ENCODE results near the gene PPP5C.

The PPP5C gene

GRCh38 chr19:46346821-46347571, at the start of gene PPP5C:
PPP5C (plus strand) TSS chr19:46347087; CDS start chr19:46347097, 10 bp downstream.
- peak within 1 kb of the TSS; percentile 98 for H3K9ac ChIP-seq (ENCODE audit: low read length)
- no peaks in the 10 kb centered on the region for H3K9me3 ChIP-seq (ENCODE audit: control insufficient read depth, insufficient read depth, low read depth, low read length)
- peak within 1 kb of the TSS; percentile 95 for H3K27ac ChIP-seq (ENCODE audit: low read depth, low read length)
- H3K27me3 ChIP-seq (ENCODE audit: control insufficient read depth, insufficient read depth, low read length) = no peaks in the 10 kb centered on the region
- peak within 1 kb of the TSS; percentile 95 for H3K4me3 ChIP-seq (ENCODE audit: low read depth, low read length)
- peaks cover 11% of the 10 kb centered on the region for H3K36me3 ChIP-seq (ENCODE audit: control insufficient read depth, insufficient read depth, low read length)
- peaks cover 34% of the 10 kb centered on the region for H3K4me1 ChIP-seq (ENCODE audit: control insufficient read depth, insufficient read depth, low read length)

- Histone ChIP-seq H3K27ac (ENCODE audit: low read depth, low read length) (no peak overlapping the region), H3K27me3 (ENCODE audit: control insufficient read depth, insufficient read depth, low read length) (peaks cover 11% of the 10 kb centered on the region), H3K4me1 (ENCODE audit: control insufficient read depth, insufficient read depth, low read length) (peaks cover 36% of the 10 kb centered on the region), H3K4me3 (ENCODE audit: low read depth, low read length) (peak overlapping the region; percentile 74), H3K9ac (ENCODE audit: low read length) (no peak overlapping the region), H3K9me3 (ENCODE audit: control insufficient read depth, insufficient read depth, low read depth, low read length) (no peaks in the 10 kb centered on the region), H3K36me3 (ENCODE audit: control insufficient read depth, insufficient read depth, low read length) (no peaks in the 10 kb centered on the region)
These were observed 49.0 kb upstream of the PPP5C start for GRCh38 chr19:46297700-46298478.

GRCh38 chr19:46298479-46299003, 48.3 kb upstream of the PPP5C start:
- H3K27me3 ChIP-seq (ENCODE audit: control insufficient read depth, insufficient read depth, low read length) = peaks cover 11% of the 10 kb centered on the region
- no peak overlapping the region for H3K4me3 ChIP-seq (ENCODE audit: low read depth, low read length)
- H3K27ac ChIP-seq (ENCODE audit: low read depth, low read length) = no peak overlapping the region
- no peaks in the 10 kb centered on the region for H3K36me3 ChIP-seq (ENCODE audit: control insufficient read depth, insufficient read depth, low read length)
- H3K4me1 ChIP-seq (ENCODE audit: control insufficient read depth, insufficient read depth, low read length) = peaks cover 42% of the 10 kb centered on the region
- H3K9ac ChIP-seq (ENCODE audit: low read length) = no peak overlapping the region
- no peaks in the 10 kb centered on the region for H3K9me3 ChIP-seq (ENCODE audit: control insufficient read depth, insufficient read depth, low read depth, low read length)

GRCh38 chr19:46299004-46299509, 47.8 kb upstream of the PPP5C start:
- Histone ChIP-seq H3K9ac (ENCODE audit: low read length) (no peak overlapping the region), H3K27ac (ENCODE audit: low read depth, low read length) (no peak overlapping the region), H3K4me3 (ENCODE audit: low read depth, low read length) (no peak overlapping the region), H3K36me3 (ENCODE audit: control insufficient read depth, insufficient read depth, low read length) (no peaks in the 10 kb centered on the region), H3K4me1 (ENCODE audit: control insufficient read depth, insufficient read depth, low read length) (peaks cover 46% of the 10 kb centered on the region), H3K9me3 (ENCODE audit: control insufficient read depth, insufficient read depth, low read depth, low read length) (no peaks in the 10 kb centered on the region), H3K27me3 (ENCODE audit: control insufficient read depth, insufficient read depth, low read length) (peaks cover 11% of the 10 kb centered on the region)

- Histone ChIP-seq H3K27ac (ENCODE audit: low read depth, low read length) (no peak overlapping the region), H3K27me3 (ENCODE audit: control insufficient read depth, insufficient read depth, low read length) (peaks cover 5% of the 10 kb centered on the region), H3K36me3 (ENCODE audit: control insufficient read depth, insufficient read depth, low read length) (no peaks in the 10 kb centered on the region; the same call in 1 of the 2 replicates), H3K4me3 (ENCODE audit: low read depth, low read length) (no peak overlapping the region), H3K9me3 (ENCODE audit: control insufficient read depth, insufficient read depth, low read depth, low read length) (no peaks in the 10 kb centered on the region), H3K9ac (ENCODE audit: low read length) (no peak overlapping the region), H3K4me1 (ENCODE audit: control insufficient read depth, insufficient read depth, low read length) (peaks cover 46% of the 10 kb centered on the region)
These were observed 47.2 kb upstream of the PPP5C start for GRCh38 chr19:46299695-46300094.

GRCh38 chr19:46303322-46303690, 43.6 kb upstream of the PPP5C start:
- Histone ChIP-seq H3K27ac (ENCODE audit: low read depth, low read length) (peak overlapping the region; percentile 76), H3K9me3 (ENCODE audit: control insufficient read depth, insufficient read depth, low read depth, low read length) (peaks cover 17% of the 10 kb centered on the region), H3K36me3 (ENCODE audit: control insufficient read depth, insufficient read depth, low read length) (peaks cover 30% of the 10 kb centered on the region), H3K4me3 (ENCODE audit: low read depth, low read length) (peak overlapping the region; percentile 51), H3K9ac (ENCODE audit: low read length) (peak overlapping the region; percentile 85), H3K4me1 (ENCODE audit: control insufficient read depth, insufficient read depth, low read length) (peaks cover 37% of the 10 kb centered on the region), H3K27me3 (ENCODE audit: control insufficient read depth, insufficient read depth, low read length) (no peaks in the 10 kb centered on the region)

GRCh38 chr19:46303691-46304397, 43.0 kb upstream of the PPP5C start:
- Histone ChIP-seq H3K27ac (ENCODE audit: low read depth, low read length) (peak overlapping the region; percentile 76), H3K9me3 (ENCODE audit: control insufficient read depth, insufficient read depth, low read depth, low read length) (peaks cover 17% of the 10 kb centered on the region), H3K4me1 (ENCODE audit: control insufficient read depth, insufficient read depth, low read length) (peaks cover 32% of the 10 kb centered on the region), H3K36me3 (ENCODE audit: control insufficient read depth, insufficient read depth, low read length) (peaks cover 33% of the 10 kb centered on the region), H3K27me3 (ENCODE audit: control insufficient read depth, insufficient read depth, low read length) (no peaks in the 10 kb centered on the region), H3K9ac (ENCODE audit: low read length) (peak overlapping the region; percentile 85), H3K4me3 (ENCODE audit: low read depth, low read length) (peak overlapping the region; percentile 51)

- no peak overlapping the region for H3K9ac ChIP-seq (ENCODE audit: low read length)
- H3K27me3 ChIP-seq (ENCODE audit: control insufficient read depth, insufficient read depth, low read length) = no peaks in the 10 kb centered on the region
These were observed 40.4 kb upstream of the PPP5C start for GRCh38 chr19:46306501-46306900.

GRCh38 chr19:46308510-46308909, 38.4 kb upstream of the PPP5C start:
- H3K27ac ChIP-seq (ENCODE audit: low read depth, low read length) = no peak overlapping the region
- peaks cover 3% of the 10 kb centered on the region for H3K4me1 ChIP-seq (ENCODE audit: control insufficient read depth, insufficient read depth, low read length)
- H3K9me3 ChIP-seq (ENCODE audit: control insufficient read depth, insufficient read depth, low read depth, low read length) = peaks cover 17% of the 10 kb centered on the region
- no peak overlapping the region for H3K4me3 ChIP-seq (ENCODE audit: low read depth, low read length)
- no peaks in the 10 kb centered on the region for H3K27me3 ChIP-seq (ENCODE audit: control insufficient read depth, insufficient read depth, low read length)
- H3K36me3 ChIP-seq (ENCODE audit: control insufficient read depth, insufficient read depth, low read length) = peaks cover 63% of the 10 kb centered on the region
- no peak overlapping the region for H3K9ac ChIP-seq (ENCODE audit: low read length)

More at GRCh38 chr19:46306501-46306900, 40.4 kb upstream of the PPP5C start:
- peaks cover 11% of the 10 kb centered on the region for H3K4me1 ChIP-seq (ENCODE audit: control insufficient read depth, insufficient read depth, low read length)
- no peak overlapping the region for H3K4me3 ChIP-seq (ENCODE audit: low read depth, low read length)
- H3K9me3 ChIP-seq (ENCODE audit: control insufficient read depth, insufficient read depth, low read depth, low read length) = peaks cover 17% of the 10 kb centered on the region
- H3K36me3 ChIP-seq (ENCODE audit: control insufficient read depth, insufficient read depth, low read length) = peaks cover 50% of the 10 kb centered on the region
- H3K27ac ChIP-seq (ENCODE audit: low read depth, low read length) = no peak overlapping the region

GRCh38 chr19:46309056-46309455, 37.8 kb upstream of the PPP5C start:
- Histone ChIP-seq H3K27ac (ENCODE audit: low read depth, low read length) (no peak overlapping the region), H3K9ac (ENCODE audit: low read length) (no peak overlapping the region), H3K4me1 (ENCODE audit: control insufficient read depth, insufficient read depth, low read length) (no peaks in the 10 kb centered on the region), H3K9me3 (ENCODE audit: control insufficient read depth, insufficient read depth, low read depth, low read length) (peaks cover 17% of the 10 kb centered on the region), H3K36me3 (ENCODE audit: control insufficient read depth, insufficient read depth, low read length) (peaks cover 63% of the 10 kb centered on the region), H3K4me3 (ENCODE audit: low read depth, low read length) (no peak overlapping the region), H3K27me3 (ENCODE audit: control insufficient read depth, insufficient read depth, low read length) (no peaks in the 10 kb centered on the region)

Data from HUES6 (cell line).